RPMI8226 (cell line): ENCODE results near the gene NAT8.
"Not testable (repeated sequence)": the region's sequence is repeated elsewhere in the genome, so short reads cannot be mapped to it uniquely, and the experiment has no call there.

Experiments used
- DNase-seq: peaks from one replicate; pipeline ENCODE4 v3.0.0-alpha.2; 2015

The NAT8 gene

DNA sequence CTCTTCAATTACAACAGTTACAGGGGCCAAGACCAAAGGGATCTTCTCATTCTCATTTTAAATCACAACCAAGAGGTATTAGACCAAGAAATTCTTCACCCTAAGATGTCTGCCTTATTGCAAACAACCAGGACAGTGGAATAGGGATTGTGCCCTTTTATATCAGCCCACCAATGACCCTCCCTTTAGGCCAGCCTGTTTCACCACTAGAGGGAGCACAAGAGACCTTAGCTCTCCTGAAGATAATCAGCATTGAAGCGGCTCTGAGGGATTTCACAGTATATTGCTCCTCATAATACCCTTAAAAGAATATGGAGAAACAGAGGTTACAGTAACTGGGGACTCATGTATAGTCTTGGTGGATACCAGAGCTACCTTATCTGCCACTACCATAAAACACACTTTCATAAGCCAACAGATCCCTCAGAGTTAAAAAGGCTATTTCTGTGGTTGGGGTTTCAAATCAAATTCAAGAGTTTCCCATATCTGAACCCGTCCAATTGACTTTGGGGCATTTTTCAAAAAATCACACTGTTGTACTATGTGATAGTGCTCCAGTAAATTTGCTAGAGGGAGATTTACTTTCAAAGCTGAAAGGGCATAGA is 11.5 kb downstream of the NAT8 start:
- not testable (repeated sequence) for DNase-seq

DNA sequence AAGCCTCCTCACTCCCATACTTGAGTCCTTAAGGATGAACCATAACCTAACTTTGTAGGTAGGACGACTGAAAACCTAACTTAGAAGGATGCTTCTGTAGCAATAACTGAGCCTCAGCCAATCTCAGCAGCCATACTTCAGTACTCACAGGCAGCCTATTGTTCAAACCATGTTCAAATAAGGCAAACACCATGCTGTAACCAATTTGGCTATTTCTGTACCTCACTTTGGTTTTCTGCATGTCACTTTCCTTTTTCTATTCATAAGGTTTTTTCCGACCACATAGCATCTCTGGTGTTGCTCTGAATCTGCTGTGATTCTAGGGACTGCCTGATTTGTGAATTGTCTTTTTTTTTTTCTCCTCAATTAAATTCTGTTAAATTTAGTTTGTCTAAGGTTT is 13.7 kb downstream of the NAT8 start:
- not testable (repeated sequence) for DNase-seq

DNA sequence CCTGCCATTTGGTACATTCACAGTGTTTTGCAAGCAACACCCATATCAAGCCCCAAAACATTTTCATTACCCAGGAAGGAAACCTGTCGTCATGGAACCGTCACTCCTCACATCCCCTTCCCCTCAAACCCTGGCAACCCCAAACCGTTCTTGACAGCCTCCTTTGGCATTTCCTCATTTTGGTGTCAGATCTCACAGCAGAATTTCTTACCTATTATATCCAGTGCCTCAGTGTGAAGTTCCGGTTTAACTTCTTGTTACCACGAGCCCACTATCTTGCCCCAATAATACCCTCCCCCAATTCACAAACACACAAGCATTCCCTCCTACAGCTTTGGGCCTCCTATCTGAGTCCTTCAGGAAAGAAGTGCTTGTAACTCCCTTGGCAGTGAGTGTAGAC is 16.0 kb downstream of the NAT8 start:
- DNase-seq, result not testable (repeated sequence)

DNA sequence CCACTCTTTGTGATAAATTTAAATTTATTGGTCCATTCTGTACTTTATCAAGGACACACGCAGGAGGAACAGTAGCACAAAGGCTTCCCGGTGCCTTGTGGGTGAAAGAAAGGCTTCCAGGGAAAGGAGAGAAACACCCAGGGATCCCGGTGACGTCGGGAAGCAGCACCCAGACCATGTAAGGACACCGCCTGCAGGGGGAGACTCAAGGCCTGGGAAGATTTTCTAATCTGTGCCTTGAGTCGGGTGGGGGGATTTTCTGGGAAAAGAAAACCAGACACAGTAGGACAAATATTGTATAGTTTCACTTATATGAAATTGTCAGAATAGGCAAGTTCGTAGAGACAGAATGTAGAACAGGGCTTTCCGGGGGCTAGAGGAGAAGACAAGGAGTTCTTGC is 17.6 kb downstream of the NAT8 start:
- not testable (repeated sequence) for DNase-seq

DNA sequence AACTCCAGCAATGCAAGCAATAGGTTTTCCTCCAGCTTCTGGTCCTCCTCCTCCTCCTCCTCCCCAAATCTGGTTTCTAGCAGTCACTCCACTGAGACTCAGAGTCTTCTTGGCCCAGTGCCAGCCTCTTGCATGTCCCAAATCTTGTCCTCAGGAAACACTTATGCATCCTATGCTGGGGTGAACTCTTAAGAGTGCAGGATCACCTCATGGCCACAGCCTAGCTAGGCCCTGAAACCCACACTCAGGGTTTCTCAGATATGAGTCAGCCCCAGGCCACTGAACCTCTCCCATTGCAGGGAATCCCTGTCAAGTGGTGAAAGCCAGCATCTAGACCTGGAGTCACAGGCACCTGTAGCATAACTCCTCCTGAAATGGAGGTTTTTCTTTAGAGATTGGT is 18.2 kb downstream of the NAT8 start:
- not testable (repeated sequence) for DNase-seq

DNA sequence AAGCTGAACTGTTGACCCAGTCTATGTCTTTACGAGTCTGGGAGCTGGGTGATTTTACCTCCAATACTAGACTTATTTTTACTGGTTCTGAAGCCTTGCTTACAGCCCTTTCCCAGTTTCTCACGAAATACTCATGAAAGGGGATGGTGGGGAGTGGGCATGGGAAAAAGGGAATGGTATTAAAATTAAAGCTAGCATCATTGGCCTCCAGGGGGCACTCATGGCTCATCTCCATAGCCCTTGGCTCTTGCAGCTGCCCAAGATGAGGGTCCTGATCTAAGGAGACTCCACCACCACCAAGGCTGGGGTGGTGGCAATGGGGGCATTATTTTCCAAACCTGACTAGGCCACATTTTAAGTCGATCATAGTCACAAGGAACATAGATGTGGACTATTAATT is 22.3 kb downstream of the NAT8 start:
- not testable (repeated sequence) for DNase-seq

DNA sequence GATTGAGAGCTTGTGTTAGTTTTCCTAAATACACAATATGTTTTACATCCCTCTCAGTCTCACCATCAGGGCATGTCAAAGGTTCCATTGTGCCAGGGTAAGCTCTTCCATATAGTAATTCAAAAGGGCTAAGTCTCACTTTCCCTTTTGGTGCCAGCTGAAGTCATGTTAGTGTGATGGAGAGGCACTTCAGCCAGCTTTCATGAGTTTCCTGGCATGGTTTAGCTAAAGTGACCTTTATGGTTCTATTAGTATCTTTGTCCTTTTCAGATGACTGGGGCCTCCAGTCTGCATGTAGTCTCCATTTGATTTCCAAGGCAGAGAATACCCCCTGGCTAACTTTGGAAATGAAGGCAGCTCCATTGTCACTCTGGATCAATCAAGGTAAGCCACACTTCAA is 27.2 kb downstream of the NAT8 start:
- no peak for DNase-seq

DNA sequence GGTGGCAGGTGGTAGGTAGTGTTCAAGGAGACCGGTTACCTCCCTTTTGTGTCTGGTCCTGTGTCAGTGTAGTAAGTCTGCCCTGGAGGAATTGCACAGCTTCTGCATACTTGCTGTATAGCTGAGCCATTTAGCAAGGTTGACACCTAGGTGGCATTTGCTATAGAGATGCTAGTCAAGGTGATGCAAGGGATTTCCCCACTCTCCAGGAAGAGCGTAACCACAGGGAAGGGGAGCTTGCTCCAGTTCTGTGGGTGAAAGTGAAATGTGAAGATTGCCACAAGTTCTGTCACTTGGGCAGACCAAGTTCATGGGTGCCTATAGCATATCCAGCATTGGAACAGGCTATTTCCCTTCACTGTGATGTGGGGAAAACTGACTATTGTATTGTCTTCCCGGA is 28.1 kb downstream of the NAT8 start:
- DNase-seq, result no peak

DNA sequence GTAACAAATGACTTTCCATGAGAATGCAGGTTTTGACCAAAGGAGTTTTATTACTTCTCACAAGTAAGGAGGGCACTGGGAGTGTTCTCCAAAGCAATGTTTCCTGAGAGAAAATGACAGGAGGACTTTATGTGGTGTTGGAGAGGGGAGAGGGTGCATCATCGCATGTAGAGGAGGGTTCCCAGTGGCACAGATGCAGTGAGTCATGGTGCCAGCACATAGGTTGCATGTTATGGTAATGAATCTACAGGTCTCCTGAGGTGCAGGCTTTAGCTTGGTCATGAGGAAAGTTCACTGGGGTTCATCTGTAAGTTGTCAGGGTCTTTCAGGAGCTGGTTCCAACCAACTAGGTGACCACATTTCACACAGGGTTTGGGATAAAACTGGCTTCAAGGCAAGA is 30.4 kb downstream of the NAT8 start:
- DNase-seq, result no peak

DNA sequence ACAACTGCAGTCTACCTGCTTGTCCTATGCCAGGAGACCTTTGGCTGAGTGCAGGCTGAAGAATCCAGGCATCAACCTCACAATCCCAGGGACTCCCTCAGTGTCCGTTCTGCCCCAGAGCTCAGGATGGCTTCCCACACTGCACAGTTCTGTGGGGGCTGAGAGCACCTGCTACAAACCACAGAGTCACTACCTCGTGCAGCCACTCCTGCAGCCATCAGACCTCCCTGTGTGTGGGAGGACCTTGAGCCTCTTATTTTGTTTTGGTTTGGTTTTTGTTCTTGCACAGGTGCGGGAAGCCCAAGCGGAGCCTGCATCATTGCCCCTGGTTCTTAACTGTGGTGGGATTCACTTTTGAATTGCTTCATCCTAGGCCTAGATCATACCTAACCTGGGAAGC is 31.0 kb downstream of the NAT8 start:
- DNase-seq, result no peak

DNA sequence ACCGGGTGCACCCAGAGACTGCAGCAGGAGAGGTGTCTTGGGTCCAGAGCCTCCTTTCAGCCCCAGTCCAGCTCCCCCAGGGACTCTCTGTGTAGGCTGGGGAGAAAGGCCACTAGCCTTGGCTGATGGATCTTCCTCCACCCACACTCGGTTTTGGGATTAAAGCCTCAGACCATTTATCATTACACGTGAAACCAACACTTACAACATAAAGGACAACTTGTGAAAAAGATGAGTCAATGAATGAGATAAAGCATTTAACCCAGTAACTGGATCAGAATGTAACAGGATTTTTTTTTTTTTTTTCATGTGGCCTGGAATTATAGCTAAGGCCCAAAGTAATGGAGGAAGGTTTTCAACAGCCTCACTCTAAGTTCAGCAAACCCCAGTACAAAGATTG is 32.1 kb downstream of the NAT8 start:
- DNase-seq, result no peak

DNA sequence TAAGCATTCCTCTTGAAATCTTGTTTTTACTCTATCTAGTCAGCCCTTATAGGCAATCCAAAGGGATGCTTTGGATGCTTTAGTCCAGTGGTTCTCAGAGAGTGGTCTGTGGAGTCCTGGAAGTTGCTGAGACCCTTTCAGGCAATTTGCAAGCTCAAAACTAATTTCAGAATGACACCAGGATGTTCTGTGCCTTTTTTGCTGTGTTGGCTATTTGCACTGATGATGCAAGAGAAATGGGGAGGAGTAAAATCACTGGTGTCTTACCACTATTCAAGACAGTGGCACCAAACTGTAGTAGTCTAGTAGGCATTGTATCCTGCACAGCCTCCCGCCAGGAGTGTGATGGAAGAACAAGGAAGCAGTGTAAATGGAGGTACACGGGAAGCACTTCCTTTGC is 37.6 kb downstream of the NAT8 start:
- DNase-seq, result not testable (repeated sequence)

DNA sequence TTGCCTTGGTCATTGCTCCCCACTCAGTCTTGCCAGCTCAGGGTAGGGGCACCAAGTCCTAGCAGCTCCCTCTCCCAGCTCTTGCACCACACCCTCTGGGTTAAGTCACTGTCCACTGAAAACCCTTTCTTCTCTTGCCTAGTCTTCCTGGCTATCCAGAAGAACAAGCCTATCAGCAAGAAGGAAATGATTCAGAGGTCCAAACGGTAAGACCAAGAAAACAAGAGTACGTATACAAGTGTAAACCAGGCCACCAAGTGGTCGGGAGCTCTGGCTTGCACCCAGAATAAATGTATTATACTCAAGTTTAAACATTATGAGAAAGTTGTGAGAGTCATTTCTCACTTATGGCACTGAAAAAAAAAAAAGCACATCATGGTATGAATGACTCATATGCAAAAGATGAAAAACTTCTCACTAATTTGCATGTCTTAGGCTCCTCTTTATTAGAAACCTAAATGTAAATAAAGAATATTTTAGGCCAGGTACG is 39.1 kb downstream of the NAT8 start:
- not testable (repeated sequence) for DNase-seq

DNA sequence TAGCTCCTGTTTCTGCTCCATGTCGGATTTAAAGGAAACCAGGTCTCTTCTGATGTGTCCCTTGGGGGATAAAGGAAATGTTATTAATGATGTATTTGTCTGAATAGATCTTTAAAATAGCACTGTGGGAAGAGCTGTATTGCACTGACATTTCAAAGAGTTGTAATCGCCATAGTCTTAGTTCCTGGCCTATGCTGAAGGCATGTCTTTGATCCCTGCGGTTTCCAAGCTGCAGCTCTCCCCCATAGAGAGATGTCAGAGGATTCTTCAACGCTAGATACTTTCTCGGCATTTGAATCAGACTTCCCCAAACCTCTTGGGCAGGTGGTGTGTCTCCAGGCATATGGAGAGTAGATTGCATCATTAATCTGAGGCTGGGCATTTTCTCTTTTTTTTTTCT is 40.4 kb downstream of the NAT8 start:
- DNase-seq, result no peak

DNA sequence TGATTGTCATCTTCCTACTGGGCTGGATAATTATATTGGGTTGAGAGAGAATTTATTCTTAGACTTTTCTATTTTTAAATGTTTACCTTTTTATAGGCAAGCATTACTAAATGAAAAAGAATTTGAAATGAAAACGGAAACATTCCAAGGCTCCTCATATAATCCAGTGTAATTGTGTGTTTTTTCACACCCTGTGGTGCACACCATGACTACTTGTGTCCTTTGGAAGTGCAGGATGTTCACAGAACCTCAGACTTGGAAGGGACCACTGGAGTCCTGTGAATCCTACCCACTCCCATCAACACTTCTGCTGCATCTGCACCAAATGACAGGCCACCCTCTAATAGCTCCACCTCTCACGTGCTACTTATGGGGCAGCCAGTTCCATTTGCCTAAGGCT is 48.0 kb downstream of the NAT8 start:
- no peak for DNase-seq

DNA sequence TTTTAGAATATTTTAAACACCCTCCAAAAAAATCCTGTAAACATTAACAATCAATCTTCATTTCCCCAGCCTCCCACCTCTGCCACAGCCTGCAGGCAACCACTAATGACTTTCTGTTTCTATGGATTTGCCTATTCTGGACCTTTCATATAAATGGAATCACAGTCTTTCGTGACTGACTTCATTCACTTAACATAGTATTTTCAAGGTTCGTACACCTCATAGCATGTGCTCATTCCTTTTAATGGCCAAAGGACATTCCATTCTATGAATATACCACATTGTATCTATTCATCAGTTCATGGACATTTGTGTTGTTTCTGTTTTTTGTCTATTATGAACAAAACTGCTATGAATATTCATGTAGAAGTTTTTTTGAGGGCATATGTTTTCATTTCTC is 48.5 kb downstream of the NAT8 start:
- DNase-seq, result no peak
